Vagina (tissue), 2 donors: Measurements from ENCODE around the gene CHI3L1. TPM values are rescaled to one million over a fixed set of nuclear protein-coding genes. Genes with fewer than 3 reads are reported as not detected.

Experiments
- DNase-seq, 2 donors: peaks; one replicate each; pipeline ENCODE4 v3.0.0-alpha.2; 2017; ENCODE audit errors: extremely low spot score in 2 of 2
- H3K27ac ChIP-seq: fragments of 200-600 bp; sonication (generic); one replicate; pipeline ENCODE4 v1.5.1; 2019
- H3K27me3 ChIP-seq: fragments of 200-600 bp; sonication (generic); one replicate; pipeline ENCODE4 v1.5.1; 2019
- H3K36me3 ChIP-seq, 2 donors: fragments of 200-600 bp; sonication (generic); one replicate each; pipeline ENCODE4 v1.5.1; 2017 to 2019
- H3K4me1 ChIP-seq: fragments of 200-600 bp; sonication (generic); one replicate; pipeline ENCODE4 v1.5.1; 2019
- H3K4me3 ChIP-seq, 2 donors: fragments of 200-600 bp; sonication (generic); 1 replicate in 1 of 2; 2 replicates in 1 of 2; pipeline ENCODE4 v1.5.1; 2016 to 2019
- H3K9me3 ChIP-seq: fragments of 200-600 bp; sonication (generic); one replicate; pipeline ENCODE4 v1.5.1; 2019
- CTCF ChIP-seq, 3 experiments: fragments of 450-650 bp in 2 of 3; fragments of 200-600 bp in 1 of 3; sonication (generic) in 1 of 3; IDR thresholded peaks; one replicate each; pipeline ENCODE4 v1.5.1; 2017 to 2019; ENCODE audit warnings: antibody characterized with exemption in 3 of 3, mild to moderate bottlenecking in 2 of 3, moderate library complexity in 2 of 3
- POLR2A ChIP-seq, 2 donors: fragments of 450-650 bp; IDR thresholded peaks; one replicate each; pipeline ENCODE4 v1.6.1; 2017; ENCODE audit warnings: antibody characterized with exemption in 2 of 2, mild to moderate bottlenecking in 2 of 2, moderate library complexity in 2 of 2
- POLR2AphosphoS5 ChIP-seq, 2 donors: sonication (generic); formaldehyde crosslinking; IDR thresholded peaks; one replicate each; pipeline ENCODE4 v1.9.0; 2017; ENCODE audit warnings: antibody characterized with exemption in 2 of 2, mild to moderate bottlenecking in 2 of 2, low read depth in 1 of 2; ENCODE audit not compliant: insufficient read depth in 1 of 2
- intact Hi-C: fragments of 100-400 bp; cut with DNase I; formaldehyde crosslinking; loops from one replicate; pipeline ENCODE4 v1.15.1; 2023
- total RNA-seq: library from RNA; depleted of rRNA; stranded (reverse); fragments of >200 nt; gene quantifications from one replicate; pipeline ENCODE4 v1.2.3, GENCODE V29; 2016

CHI3L1 gene
- total RNA-seq, 1 donor from 2014 or later = 51.3 TPM

DNA sequence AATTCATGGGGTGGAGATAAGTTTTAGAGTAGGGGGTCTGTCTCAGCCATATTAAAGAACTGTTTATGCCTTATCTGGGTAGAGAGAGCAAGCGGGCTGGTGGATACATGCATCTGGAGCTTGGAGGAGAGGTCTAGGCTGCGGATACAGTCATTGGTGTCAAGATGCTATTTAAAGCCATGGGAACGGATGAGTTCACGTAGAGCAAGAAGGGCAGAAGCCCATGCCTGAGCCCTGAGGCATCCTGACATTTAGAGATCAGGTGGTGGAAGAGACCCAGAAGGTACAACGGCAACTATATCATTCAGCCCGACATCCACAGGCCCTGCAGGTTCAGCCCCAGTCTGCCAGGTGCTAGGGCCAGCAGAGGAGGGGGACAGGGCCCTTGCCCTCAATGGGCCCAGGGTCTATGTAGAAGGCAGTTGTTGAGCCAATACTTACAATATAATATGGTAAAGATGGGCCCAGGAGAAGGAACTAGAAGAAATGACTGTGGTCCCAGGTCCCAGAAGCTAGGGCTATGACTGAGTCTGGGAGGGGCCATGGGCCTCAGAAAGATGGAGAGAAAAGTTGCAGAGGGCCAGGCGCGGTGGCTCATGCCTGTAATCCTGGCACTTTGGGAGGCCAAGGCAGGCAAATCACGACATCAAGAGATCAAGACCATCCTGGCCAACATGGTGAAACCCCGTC lies 15.2 kb upstream of the CHI3L1 start:
- TF ChIP-seq CTCF (IDR thresholded peaks at IDR 0.05) (no peak), POLR2A (IDR thresholded peaks at IDR 0.05) (no peak), POLR2AphosphoS5 (IDR thresholded peaks at IDR 0.05; ENCODE audit: insufficient read depth in 1 of 2, low read depth in 1 of 2) (no peak)
- Histone ChIP-seq H3K27ac (peak overlapping the region; percentile 70), H3K4me3 (no peak overlapping the region), H3K4me1 (peaks cover 34% of the 10 kb centered on the region), H3K36me3 (no peaks in the 10 kb centered on the region), H3K27me3 (no peaks in the 10 kb centered on the region), H3K9me3 (no peaks in the 10 kb centered on the region)
- intact Hi-C loops = no loop called here
- DNase-seq = no peak

GRCh38 chr1:203200916-203201315 lies 14.4 kb upstream of the CHI3L1 start:
- TF ChIP-seq POLR2A (IDR thresholded peaks at IDR 0.05) (no peak), CTCF (IDR thresholded peaks at IDR 0.05) (no peak), POLR2AphosphoS5 (IDR thresholded peaks at IDR 0.05; ENCODE audit: insufficient read depth in 1 of 2, low read depth in 1 of 2) (no peak)
- intact Hi-C loops = no loop called here
- no peaks in the 10 kb centered on the region for H3K27me3 ChIP-seq
- H3K4me3 ChIP-seq = no peak overlapping the region
- H3K36me3 ChIP-seq = no peaks in the 10 kb centered on the region
- H3K9me3 ChIP-seq = no peaks in the 10 kb centered on the region
- H3K4me1 ChIP-seq = peaks cover 34% of the 10 kb centered on the region
- peak overlapping the region; percentile 70 for H3K27ac ChIP-seq
- no peak for DNase-seq

GRCh38 chr1:203199816-203200571 lies 13.5 kb upstream of the CHI3L1 start:
- no peaks in the 10 kb centered on the region for H3K27me3 ChIP-seq
- TF ChIP-seq POLR2A (IDR thresholded peaks at IDR 0.05) (no peak), POLR2AphosphoS5 (IDR thresholded peaks at IDR 0.05; ENCODE audit: insufficient read depth in 1 of 2, low read depth in 1 of 2) (peak; percentile 27 to 55), CTCF (IDR thresholded peaks at IDR 0.05) (no peak)
- no peak for DNase-seq
- no peaks in the 10 kb centered on the region for H3K9me3 ChIP-seq
- H3K4me1 ChIP-seq = peaks cover 34% of the 10 kb centered on the region
- no peaks in the 10 kb centered on the region for H3K36me3 ChIP-seq
- intact Hi-C loops = no loop called here
- peak overlapping the region; percentile 70 for H3K27ac ChIP-seq
- H3K4me3 ChIP-seq = no peak overlapping the region

DNA sequence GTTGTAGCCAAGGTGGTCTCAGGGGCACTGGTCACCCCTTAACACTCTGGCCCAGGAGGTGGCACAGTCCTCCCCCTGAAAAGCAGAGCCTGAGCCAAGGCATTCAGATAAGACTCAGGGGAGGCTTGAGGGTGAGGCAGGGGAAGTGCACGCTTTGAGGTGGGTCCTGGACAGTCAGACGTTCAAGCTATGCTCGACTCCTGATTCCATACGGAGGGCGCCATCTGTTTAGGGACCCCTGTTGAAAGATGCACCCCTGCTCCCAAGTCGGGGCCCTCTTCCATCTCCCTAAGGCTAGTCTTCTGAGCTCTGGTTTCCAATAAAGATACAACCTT lies 12.9 kb upstream of the CHI3L1 start:
- intact Hi-C loops = no loop called here
- no peak for DNase-seq
- TF ChIP-seq CTCF (IDR thresholded peaks at IDR 0.05) (no peak), POLR2AphosphoS5 (IDR thresholded peaks at IDR 0.05; ENCODE audit: insufficient read depth in 1 of 2, low read depth in 1 of 2) (no peak), POLR2A (IDR thresholded peaks at IDR 0.05) (no peak)

GRCh38 chr1:203199002-203199401 lies 12.5 kb upstream of the CHI3L1 start:
- H3K9me3 ChIP-seq = no peaks in the 10 kb centered on the region
- no peaks in the 10 kb centered on the region for H3K27me3 ChIP-seq
- no peak overlapping the region for H3K4me3 ChIP-seq
- no peaks in the 10 kb centered on the region for H3K36me3 ChIP-seq
- peak overlapping the region; percentile 70 for H3K27ac ChIP-seq
- DNase-seq = no peak
- intact Hi-C loops = no loop called here
- no peak for TF ChIP-seq POLR2A (IDR thresholded peaks at IDR 0.05)
- no peak for TF ChIP-seq CTCF (IDR thresholded peaks at IDR 0.05)
- no peak for TF ChIP-seq POLR2AphosphoS5 (IDR thresholded peaks at IDR 0.05; ENCODE audit: insufficient read depth in 1 of 2, low read depth in 1 of 2)
- peaks cover 34% of the 10 kb centered on the region for H3K4me1 ChIP-seq

More for the DNA sequence above, 12.9 kb upstream of the CHI3L1 start:
- no peaks in the 10 kb centered on the region for H3K27me3 ChIP-seq
- H3K9me3 ChIP-seq = no peaks in the 10 kb centered on the region
- no peak overlapping the region for H3K4me3 ChIP-seq
- no peaks in the 10 kb centered on the region for H3K36me3 ChIP-seq
- H3K4me1 ChIP-seq = peaks cover 34% of the 10 kb centered on the region
- peak overlapping the region; percentile 70 for H3K27ac ChIP-seq
